Smooth muscle cell (in vitro differentiated cells): ENCODE results near the gene MACF1. TPM values are rescaled to one million over a fixed set of nuclear protein-coding genes. Genes with fewer than 3 reads are reported as not detected.
"Not testable (repeated sequence)": the region's sequence is repeated elsewhere in the genome, so short reads cannot be mapped to it uniquely, and the experiment has no call there.

Experiments used
- DNase-seq: peaks from one replicate; lab custom pipeline; 2025; ENCODE audit not compliant: unreplicated experiment; lab: John Stamatoyannopoulos, UW
- H2AFZ ChIP-seq: fragments of 200-600 bp; sonication (generic); 2 replicates; pipeline ENCODE4 v1.6.0; 2016; ENCODE audit warnings: antibody characterized with exemption, low read depth, mild to moderate bottlenecking
- H3F3A ChIP-seq: fragments of 200-600 bp; sonication (generic); 2 replicates; pipeline ENCODE4 v1.6.0; 2017; ENCODE audit warnings: antibody characterized with exemption, low read depth
- H3K27ac ChIP-seq: fragments of 200-600 bp; sonication (generic); 2 replicates; pipeline ENCODE4 v1.5.1; 2016; ENCODE audit warnings: low read depth, mild to moderate bottlenecking
- H3K27me3 ChIP-seq: fragments of 200-600 bp; sonication (generic); 2 replicates; pipeline ENCODE4 v1.6.1; 2016; ENCODE audit warnings: low read depth, mild to moderate bottlenecking
- H3K36me3 ChIP-seq: fragments of 200-600 bp; sonication (generic); 2 replicates; pipeline ENCODE4 v1.5.1; 2016; ENCODE audit warnings: low read depth
- H3K4me1 ChIP-seq: fragments of 200-600 bp; sonication (generic); 2 replicates; pipeline ENCODE4 v1.5.1; 2016; ENCODE audit warnings: low read depth
- H3K4me2 ChIP-seq: fragments of 200-600 bp; sonication (generic); 2 replicates; pipeline ENCODE4 v1.6.0; 2016; ENCODE audit warnings: mild to moderate bottlenecking
- H3K4me3 ChIP-seq: fragments of 200-600 bp; sonication (generic); 2 replicates; pipeline ENCODE4 v1.5.1; 2016; ENCODE audit warnings: mild to moderate bottlenecking
- H3K79me2 ChIP-seq: fragments of 200-600 bp; sonication (generic); 2 replicates; pipeline ENCODE4 v1.6.0; 2016; ENCODE audit warnings: low read depth, mild to moderate bottlenecking
- H3K9ac ChIP-seq: fragments of 200-600 bp; sonication (generic); 2 replicates; pipeline ENCODE4 v1.6.0; 2016; ENCODE audit warnings: low read depth
- H3K9me3 ChIP-seq: fragments of 200-600 bp; sonication (generic); replicated peaks from 2 replicates; pipeline ENCODE4 v1.5.1; 2016; ENCODE audit warnings: low read depth
- H4K20me1 ChIP-seq: fragments of 200-600 bp; sonication (generic); 2 replicates; pipeline ENCODE4 v1.6.0; 2016; ENCODE audit warnings: low read depth
- CTCF ChIP-seq: fragments of 200-600 bp; sonication (generic); IDR thresholded peaks from 2 replicates; pipeline ENCODE4 v1.5.1; 2017; ENCODE audit warnings: borderline replicate concordance, mild to moderate bottlenecking, antibody characterized with exemption; ENCODE audit not compliant: insufficient read depth, poor library complexity, severe bottlenecking
- WGBS: methylation state at CpG from one replicate; pipeline ENCODE4 v1.1.7; 2016; ENCODE audit warnings: low lambda C conversion rate; 5-methylcytosine and 5-hydroxymethylcytosine counted together
- polyA plus RNA-seq: library from polyadenylated mRNA; unstranded; fragments of >200 nt; fragmentation: Nextera tagmentation; extraction: Ambion mirVana; gene quantifications from 2 replicates; pipeline ENCODE4 v1.2.1, GENCODE V29; 2016
- total RNA-seq: library from RNA; depleted of rRNA; stranded (reverse); fragments of >200 nt; gene quantifications from 2 replicates; pipeline ENCODE4 v1.2.3, GENCODE V29; 2014

Gene MACF1
- total and polyA plus RNA-seq, 2 experiments from 2014 or later: 36.9 to 195 TPM

- WGBS: 92% methylated on average over 6 of the region's 7 CpGs
- not testable (repeated sequence) for H3K9ac ChIP-seq, H3K27ac ChIP-seq, H3K9me3 ChIP-seq, H3F3A ChIP-seq, H3K79me2 ChIP-seq, H3K4me2 ChIP-seq, H3K4me3 ChIP-seq, H3K36me3 ChIP-seq, DNase-seq, H2AFZ ChIP-seq, H3K4me1 ChIP-seq, H3K27me3 ChIP-seq, H4K20me1 ChIP-seq
Measured at GRCh38 chr1:39517936-39518335, 313.4 kb downstream of the MACF1 start.

DNA sequence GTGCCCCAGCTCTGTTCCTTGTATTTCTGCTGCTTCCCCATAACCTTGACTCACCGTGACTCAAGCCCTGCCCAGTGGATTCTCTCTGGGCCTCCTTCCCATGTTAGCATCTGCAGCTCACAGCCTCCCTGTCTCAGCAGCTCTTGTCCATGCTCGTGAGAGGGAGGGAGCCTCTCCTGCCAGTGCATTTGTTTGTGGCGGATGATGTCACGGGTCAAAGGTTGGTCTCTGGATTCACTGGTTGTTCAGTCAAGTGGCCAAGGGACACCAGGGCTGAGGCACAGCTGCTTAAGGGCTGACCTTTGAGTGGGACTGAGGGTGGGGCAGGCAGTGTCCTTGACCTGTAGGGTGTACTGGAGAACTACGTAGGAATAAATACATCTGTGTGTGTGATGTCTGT lies 314.9 kb downstream of the MACF1 start:
- not testable (repeated sequence) for H3K27ac ChIP-seq, H2AFZ ChIP-seq, H3K9ac ChIP-seq, H3K4me2 ChIP-seq, H3K4me3 ChIP-seq, H4K20me1 ChIP-seq, H3K4me1 ChIP-seq, DNase-seq, H3F3A ChIP-seq, H3K79me2 ChIP-seq, H3K27me3 ChIP-seq, H3K36me3 ChIP-seq, H3K9me3 ChIP-seq
- 68% methylated on average over 3 of the region's 5 CpGs for WGBS

- H3K4me1 ChIP-seq, H3K79me2 ChIP-seq, H3K4me3 ChIP-seq, H3K36me3 ChIP-seq, H3K27ac ChIP-seq, H3F3A ChIP-seq, H4K20me1 ChIP-seq, H3K4me2 ChIP-seq, H3K9me3 ChIP-seq, H3K9ac ChIP-seq, H3K27me3 ChIP-seq, DNase-seq, H2AFZ ChIP-seq: not testable (repeated sequence)
- 86% methylated on average over 10 of the region's 10 CpGs for WGBS
Measured at GRCh38 chr1:39522221-39522620, 317.7 kb downstream of the MACF1 start.

GRCh38 chr1:39522661-39523567 lies 318.4 kb downstream of the MACF1 start:
- Histone ChIP-seq H3K4me3 (no peak overlapping the region), H3K4me1 (no peaks in the 10 kb centered on the region), H3K79me2 (no peaks in the 10 kb centered on the region), H3K27me3 (no peaks in the 10 kb centered on the region), H4K20me1 (no peaks in the 10 kb centered on the region), H3K9me3 (no peaks in the 10 kb centered on the region), H3K27ac (no peak overlapping the region), H3F3A (no peaks in the 10 kb centered on the region), H3K36me3 (no peaks in the 10 kb centered on the region), H2AFZ (no peak overlapping the region), H3K4me2 (no peak overlapping the region), H3K9ac (no peak overlapping the region)
- 92% methylated on average over 29 of the region's 29 CpGs for WGBS
- no peak for TF ChIP-seq CTCF
- DNase-seq: no peak

- no peak overlapping the region for H3K4me3 ChIP-seq
- no peaks in the 10 kb centered on the region for H3K36me3 ChIP-seq
- H3K4me1 ChIP-seq: no peaks in the 10 kb centered on the region
- H3K27ac ChIP-seq: no peak overlapping the region
- TF ChIP-seq CTCF: no peak
- no peaks in the 10 kb centered on the region for H3K27me3 ChIP-seq
- no peaks in the 10 kb centered on the region for H3K79me2 ChIP-seq
- no peaks in the 10 kb centered on the region for H3F3A ChIP-seq
- no peak overlapping the region for H3K9ac ChIP-seq
- WGBS: 89% methylated on average over 6 of the region's 6 CpGs
- no peak overlapping the region for H2AFZ ChIP-seq
- H3K9me3 ChIP-seq: no peaks in the 10 kb centered on the region
- DNase-seq: no peak
- H4K20me1 ChIP-seq: no peaks in the 10 kb centered on the region
- H3K4me2 ChIP-seq: no peak overlapping the region
Measured at GRCh38 chr1:39524171-39524570, 319.7 kb downstream of the MACF1 start.
